ENCODE measurements around the gene RSPRY1. TPM values are rescaled to one million over a fixed set of nuclear protein-coding genes. Genes with fewer than 3 reads are reported as not detected.

RSPRY1 gene
- total and polyA plus RNA-seq, 9 donors: 15.9 to 42.1 (median 28.3) TPM

GRCh38 chr16:57252148-57252721 is 66.1 kb downstream of the RSPRY1 start:
- no peaks in the 10 kb centered on the region for H3K4me1 ChIP-seq (ENCODE audit: insufficient read depth)
- no peak overlapping the region for H3K27ac ChIP-seq
- no peaks in the 10 kb centered on the region for H3K36me3 ChIP-seq
- H3K9me3 ChIP-seq: no peaks in the 10 kb centered on the region
- TF ChIP-seq CTCF (IDR thresholded peaks at IDR 0.05) (no peak), POLR2A (IDR thresholded peaks at IDR 0.05) (no peak), EP300 (IDR thresholded peaks at IDR 0.05) (no peak)
- intact Hi-C loops (cut with DNase I): no loop called here
- no peaks in the 10 kb centered on the region for H3K27me3 ChIP-seq
- H3K4me3 ChIP-seq: no peak overlapping the region
- WGBS, 3 donors: 92 to 97% (median 93%) methylated on average over 6 of the region's 6 CpGs
- no peak for DNase-seq

GRCh38 chr16:57253466-57253865 is 67.3 kb downstream of the RSPRY1 start:
- Histone ChIP-seq H3K27ac (no peak overlapping the region), H3K27me3 (no peaks in the 10 kb centered on the region), H3K4me3 (no peak overlapping the region), H3K4me1 (ENCODE audit: insufficient read depth) (no peaks in the 10 kb centered on the region), H3K36me3 (no peaks in the 10 kb centered on the region), H3K9me3 (no peaks in the 10 kb centered on the region)
- no peak for TF ChIP-seq CTCF (IDR thresholded peaks at IDR 0.05)
- TF ChIP-seq EP300 (IDR thresholded peaks at IDR 0.05): no peak
- TF ChIP-seq POLR2A (IDR thresholded peaks at IDR 0.05): no peak
- intact Hi-C loops (cut with DNase I): no loop called here
- no peak for DNase-seq
- WGBS, 3 donors: 93 to 99% (median 94%) methylated on average over 1 of the region's 1 CpG

- H3K27me3 ChIP-seq: no peaks in the 10 kb centered on the region
- peaks cover 2% of the 10 kb centered on the region for H3K4me1 ChIP-seq (ENCODE audit: insufficient read depth)
- no peaks in the 10 kb centered on the region for H3K9me3 ChIP-seq
- H3K36me3 ChIP-seq: no peaks in the 10 kb centered on the region
- no peak overlapping the region for H3K4me3 ChIP-seq
- no peak overlapping the region for H3K27ac ChIP-seq
- 81 to 84% (median 83%) methylated on average over 10 of the region's 10 CpGs for whole genome bisulfite sequencing, 3 donors
- intact Hi-C loops (cut with DNase I): no loop called here
- no peak for DNase-seq
- TF ChIP-seq CTCF (IDR thresholded peaks at IDR 0.05): no peak
- TF ChIP-seq POLR2A (IDR thresholded peaks at IDR 0.05): no peak
- TF ChIP-seq EP300 (IDR thresholded peaks at IDR 0.05): no peak
Observed at GRCh38 chr16:57255686-57256415, 69.7 kb downstream of the RSPRY1 start.

- DNase-seq: no peak
- H3K27ac ChIP-seq: no peak overlapping the region
- H3K27me3 ChIP-seq: no peaks in the 10 kb centered on the region
- peaks cover 2% of the 10 kb centered on the region for H3K4me1 ChIP-seq (ENCODE audit: insufficient read depth)
- 83 to 90% (median 88%) methylated on average over 16 of the region's 16 CpGs for WGBS, 3 donors
- H3K4me3 ChIP-seq: no peak overlapping the region
- intact Hi-C loops (cut with DNase I): no loop called here
- H3K36me3 ChIP-seq: no peaks in the 10 kb centered on the region
- H3K9me3 ChIP-seq: no peaks in the 10 kb centered on the region
- TF ChIP-seq EP300 (IDR thresholded peaks at IDR 0.05) (no peak), POLR2A (IDR thresholded peaks at IDR 0.05) (no peak), CTCF (IDR thresholded peaks at IDR 0.05) (no peak)
Observed at GRCh38 chr16:57256601-57257395, 70.7 kb downstream of the RSPRY1 start.

All from ovary (tissue), 9 donors.